ENCODE results near the gene GRM5.
"Not testable (repeated sequence)": the region's sequence is repeated elsewhere in the genome, so short reads cannot be mapped to it uniquely, and the experiment has no call there.

- TF ChIP-seq, protein P1, sequence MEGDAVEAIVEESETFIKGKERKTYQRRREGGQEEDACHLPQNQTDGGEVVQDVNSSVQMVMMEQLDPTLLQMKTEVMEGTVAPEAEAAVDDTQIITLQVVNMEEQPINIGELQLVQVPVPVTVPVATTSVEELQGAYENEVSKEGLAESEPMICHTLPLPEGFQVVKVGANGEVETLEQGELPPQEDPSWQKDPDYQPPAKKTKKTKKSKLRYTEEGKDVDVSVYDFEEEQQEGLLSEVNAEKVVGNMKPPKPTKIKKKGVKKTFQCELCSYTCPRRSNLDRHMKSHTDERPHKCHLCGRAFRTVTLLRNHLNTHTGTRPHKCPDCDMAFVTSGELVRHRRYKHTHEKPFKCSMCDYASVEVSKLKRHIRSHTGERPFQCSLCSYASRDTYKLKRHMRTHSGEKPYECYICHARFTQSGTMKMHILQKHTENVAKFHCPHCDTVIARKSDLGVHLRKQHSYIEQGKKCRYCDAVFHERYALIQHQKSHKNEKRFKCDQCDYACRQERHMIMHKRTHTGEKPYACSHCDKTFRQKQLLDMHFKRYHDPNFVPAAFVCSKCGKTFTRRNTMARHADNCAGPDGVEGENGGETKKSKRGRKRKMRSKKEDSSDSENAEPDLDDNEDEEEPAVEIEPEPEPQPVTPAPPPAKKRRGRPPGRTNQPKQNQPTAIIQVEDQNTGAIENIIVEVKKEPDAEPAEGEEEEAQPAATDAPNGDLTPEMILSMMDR (conservative IDR thresholded peaks at IDR 0.05): not testable (repeated sequence)
- not testable (repeated sequence) for TF ChIP-seq EZH2 (IDR thresholded peaks at IDR 0.05; ENCODE audit: low read depth)
Observed at GRCh38 chr11:88901436-88901835, 164.3 kb downstream of the GRM5 start.

All from PC-9 (cell line).